ENCODE measurements around the gene FGF14. TPM values are rescaled to one million over a fixed set of nuclear protein-coding genes. Genes with fewer than 3 reads are reported as not detected.
A peak's percentile ranks its signal among the peaks of the same experiment; 100 is the strongest.
"Not testable (repeated sequence)": the region's sequence is repeated elsewhere in the genome, so short reads cannot be mapped to it uniquely, and the experiment has no call there.

Gene FGF14
- total RNA-seq, 1 donor from 2014 or later: 0.22 TPM

DNA sequence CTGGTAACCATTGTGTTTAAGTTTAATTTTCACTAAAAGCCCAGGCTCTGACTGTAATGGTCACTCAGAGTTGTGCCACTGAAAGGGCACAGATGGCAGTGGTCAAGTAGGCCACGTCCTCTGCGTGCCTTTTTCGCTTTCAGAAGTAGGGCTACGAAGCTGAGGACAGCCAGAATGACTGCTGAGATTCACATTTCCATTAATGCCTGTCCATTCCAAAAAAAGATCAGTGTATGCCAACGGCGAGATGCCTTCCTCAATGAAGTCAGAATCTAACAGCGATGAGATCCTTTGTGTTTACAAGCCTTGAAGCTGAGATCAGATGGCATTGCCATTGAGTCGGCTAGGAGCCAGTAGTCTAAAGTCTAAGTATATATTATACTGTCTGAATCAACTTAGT, 311.3 kb downstream of the FGF14 start:
- no peak overlapping the region for H3K4me3 Mint-ChIP-seq (ENCODE audit: unreplicated experiment)
- no peak overlapping the region for H3K27ac Mint-ChIP-seq (ENCODE audit: unreplicated experiment)
- DNase-seq (ENCODE audit: low spot score): no peak
- peaks cover 9% of the 10 kb centered on the region for H3K9me3 Mint-ChIP-seq (ENCODE audit: low read depth)
- TF ChIP-seq, protein P1, sequence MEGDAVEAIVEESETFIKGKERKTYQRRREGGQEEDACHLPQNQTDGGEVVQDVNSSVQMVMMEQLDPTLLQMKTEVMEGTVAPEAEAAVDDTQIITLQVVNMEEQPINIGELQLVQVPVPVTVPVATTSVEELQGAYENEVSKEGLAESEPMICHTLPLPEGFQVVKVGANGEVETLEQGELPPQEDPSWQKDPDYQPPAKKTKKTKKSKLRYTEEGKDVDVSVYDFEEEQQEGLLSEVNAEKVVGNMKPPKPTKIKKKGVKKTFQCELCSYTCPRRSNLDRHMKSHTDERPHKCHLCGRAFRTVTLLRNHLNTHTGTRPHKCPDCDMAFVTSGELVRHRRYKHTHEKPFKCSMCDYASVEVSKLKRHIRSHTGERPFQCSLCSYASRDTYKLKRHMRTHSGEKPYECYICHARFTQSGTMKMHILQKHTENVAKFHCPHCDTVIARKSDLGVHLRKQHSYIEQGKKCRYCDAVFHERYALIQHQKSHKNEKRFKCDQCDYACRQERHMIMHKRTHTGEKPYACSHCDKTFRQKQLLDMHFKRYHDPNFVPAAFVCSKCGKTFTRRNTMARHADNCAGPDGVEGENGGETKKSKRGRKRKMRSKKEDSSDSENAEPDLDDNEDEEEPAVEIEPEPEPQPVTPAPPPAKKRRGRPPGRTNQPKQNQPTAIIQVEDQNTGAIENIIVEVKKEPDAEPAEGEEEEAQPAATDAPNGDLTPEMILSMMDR (IDR thresholded peaks at IDR 0.05): no peak
- no peaks in the 10 kb centered on the region for H3K4me1 Mint-ChIP-seq (ENCODE audit: low read depth)
- peaks cover 22% of the 10 kb centered on the region for H3K27me3 Mint-ChIP-seq (ENCODE audit: low read depth)
- H3K36me3 Mint-ChIP-seq (ENCODE audit: low read depth): no peaks in the 10 kb centered on the region

DNA sequence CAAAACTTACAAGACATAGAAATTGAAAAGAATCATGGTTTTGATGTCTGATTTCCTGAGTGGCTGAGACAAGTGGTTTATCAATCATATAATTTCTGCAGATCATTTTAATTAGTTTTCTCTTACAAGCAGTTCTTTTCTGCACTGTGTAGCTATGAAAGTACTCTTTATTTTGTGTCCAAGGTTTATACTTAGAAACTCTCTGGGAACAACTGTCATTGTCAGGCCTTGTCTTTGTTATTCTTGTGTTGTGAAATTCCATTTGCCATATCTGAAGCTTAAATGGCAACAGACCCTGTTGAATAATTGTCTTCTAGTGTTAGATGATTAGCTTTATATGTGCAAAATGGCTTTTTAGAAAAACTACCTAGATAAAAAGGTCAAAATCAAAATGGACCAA, 312.1 kb downstream of the FGF14 start:
- H3K27me3 Mint-ChIP-seq (ENCODE audit: low read depth): peaks cover 16% of the 10 kb centered on the region
- TF ChIP-seq, protein P1 (IDR thresholded peaks at IDR 0.05): no peak

DNA sequence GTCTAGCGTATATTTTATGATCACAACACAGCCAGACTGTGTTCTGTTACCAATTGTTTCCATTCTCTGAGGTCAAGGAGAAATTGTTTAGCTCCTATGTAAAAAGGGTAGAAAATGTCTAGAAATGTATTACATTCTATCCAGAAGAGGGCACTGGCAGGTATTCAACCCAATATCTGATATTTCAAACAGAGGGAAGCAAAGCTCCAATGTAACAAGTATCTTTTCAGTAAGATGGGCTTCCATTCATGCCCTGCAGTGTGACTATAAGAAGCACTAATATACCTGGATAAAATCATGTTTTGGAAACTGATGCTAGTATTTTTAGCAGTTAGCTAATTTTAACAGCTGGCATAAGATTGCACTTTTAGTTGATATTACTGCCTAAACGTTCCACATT, 312.7 kb downstream of the FGF14 start:
- no peak overlapping the region for H3K27ac Mint-ChIP-seq (ENCODE audit: unreplicated experiment)
- TF ChIP-seq, protein P1 (IDR thresholded peaks at IDR 0.05): peak; percentile 73
- peaks cover 16% of the 10 kb centered on the region for H3K27me3 Mint-ChIP-seq (ENCODE audit: low read depth)
- no peaks in the 10 kb centered on the region for H3K36me3 Mint-ChIP-seq (ENCODE audit: low read depth)
- H3K9me3 Mint-ChIP-seq (ENCODE audit: low read depth): peaks cover 7% of the 10 kb centered on the region
- DNase-seq (ENCODE audit: low spot score): no peak
- no peaks in the 10 kb centered on the region for H3K4me1 Mint-ChIP-seq (ENCODE audit: low read depth)
- no peak overlapping the region for H3K4me3 Mint-ChIP-seq (ENCODE audit: unreplicated experiment)

More for the DNA sequence above, 312.1 kb downstream of the FGF14 start:
- Mint-ChIP-seq H3K4me1 (ENCODE audit: low read depth) (no peaks in the 10 kb centered on the region), H3K27ac (ENCODE audit: unreplicated experiment) (no peak overlapping the region), H3K9me3 (ENCODE audit: low read depth) (peaks cover 9% of the 10 kb centered on the region), H3K4me3 (ENCODE audit: unreplicated experiment) (no peak overlapping the region), H3K36me3 (ENCODE audit: low read depth) (no peaks in the 10 kb centered on the region)
- DNase-seq (ENCODE audit: low spot score): no peak

DNA sequence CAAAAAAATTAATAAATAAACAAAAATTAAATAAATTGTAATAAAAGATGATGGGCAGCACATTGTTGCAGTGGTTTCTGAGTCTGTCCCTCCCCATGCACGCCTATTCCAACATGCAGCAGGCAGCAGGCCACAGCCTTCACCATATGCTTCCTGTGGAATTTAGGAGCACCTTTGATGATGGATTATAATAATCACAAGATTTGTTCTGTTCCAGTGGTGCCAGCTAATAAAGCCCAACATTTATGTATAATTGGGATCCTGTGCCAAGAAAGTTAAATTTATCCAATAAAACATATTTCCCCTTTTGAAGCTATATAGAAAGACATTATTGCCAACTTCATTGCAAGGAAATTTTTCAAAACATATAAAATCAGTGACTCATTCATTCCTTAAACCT, 328.6 kb downstream of the FGF14 start:
- peaks cover 14% of the 10 kb centered on the region for H3K27me3 Mint-ChIP-seq (ENCODE audit: low read depth)
- H3K4me3 Mint-ChIP-seq (ENCODE audit: unreplicated experiment): no peak overlapping the region
- H3K27ac Mint-ChIP-seq (ENCODE audit: unreplicated experiment): no peak overlapping the region
- no peak for DNase-seq (ENCODE audit: low spot score)
- H3K4me1 Mint-ChIP-seq (ENCODE audit: low read depth): no peaks in the 10 kb centered on the region
- TF ChIP-seq, protein P1 (IDR thresholded peaks at IDR 0.05): no peak
- H3K9me3 Mint-ChIP-seq (ENCODE audit: low read depth): no peaks in the 10 kb centered on the region
- H3K36me3 Mint-ChIP-seq (ENCODE audit: low read depth): no peaks in the 10 kb centered on the region

DNA sequence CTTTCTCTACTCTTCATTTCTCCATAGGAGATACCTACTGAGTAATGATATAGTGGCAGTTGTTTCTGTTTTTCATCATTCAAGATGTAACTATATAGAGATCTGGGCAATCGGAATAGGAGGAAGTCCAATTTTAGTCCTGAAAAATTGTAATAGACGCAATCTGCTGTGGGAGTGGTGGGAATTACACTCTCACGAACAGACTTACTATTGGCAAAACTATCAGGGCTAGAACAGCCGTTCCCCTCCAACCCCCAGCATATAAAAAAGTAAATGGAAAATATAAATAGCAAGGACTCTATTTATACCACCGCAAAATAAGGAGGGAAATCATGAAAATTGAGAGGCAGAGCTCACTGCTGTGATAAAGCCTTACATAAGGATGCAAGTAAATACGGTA, 330.1 kb downstream of the FGF14 start:
- H3K27ac Mint-ChIP-seq (ENCODE audit: unreplicated experiment): no peak overlapping the region
- H3K4me1 Mint-ChIP-seq (ENCODE audit: low read depth): no peaks in the 10 kb centered on the region
- no peaks in the 10 kb centered on the region for H3K36me3 Mint-ChIP-seq (ENCODE audit: low read depth)
- TF ChIP-seq, protein P1 (IDR thresholded peaks at IDR 0.05): no peak
- peaks cover 11% of the 10 kb centered on the region for H3K27me3 Mint-ChIP-seq (ENCODE audit: low read depth)
- DNase-seq (ENCODE audit: low spot score): no peak
- no peaks in the 10 kb centered on the region for H3K9me3 Mint-ChIP-seq (ENCODE audit: low read depth)
- no peak overlapping the region for H3K4me3 Mint-ChIP-seq (ENCODE audit: unreplicated experiment)

DNA sequence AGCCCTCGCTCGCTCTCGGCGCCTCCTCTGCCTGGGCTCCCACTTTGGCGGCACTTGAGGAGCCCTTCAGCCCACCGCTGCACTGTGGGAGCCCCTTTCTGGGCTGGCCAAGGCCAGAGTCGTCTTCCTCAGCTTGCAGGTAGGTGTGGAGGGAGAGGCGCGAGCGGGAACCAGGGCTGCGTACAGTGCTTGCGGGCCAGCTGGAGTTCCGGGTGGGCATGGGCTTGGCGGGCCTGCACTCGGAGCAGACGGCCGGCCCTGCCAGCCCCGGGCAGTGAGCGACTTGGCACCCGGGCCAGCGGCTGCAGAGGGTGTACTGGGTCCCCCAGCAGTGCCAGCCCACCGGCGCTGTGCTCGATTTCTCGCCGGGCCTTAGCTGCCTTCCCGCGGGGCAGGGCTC, 333.5 kb downstream of the FGF14 start:
- not testable (repeated sequence) for H3K4me3 Mint-ChIP-seq (ENCODE audit: unreplicated experiment); H3K9me3 Mint-ChIP-seq (ENCODE audit: low read depth); H3K27ac Mint-ChIP-seq (ENCODE audit: unreplicated experiment); DNase-seq (ENCODE audit: low spot score); H3K36me3 Mint-ChIP-seq (ENCODE audit: low read depth); H3K4me1 Mint-ChIP-seq (ENCODE audit: low read depth)
- peaks cover 10% of the 10 kb centered on the region for H3K27me3 Mint-ChIP-seq (ENCODE audit: low read depth)

Measured in chondrocyte (in vitro differentiated cells).